Stimulated activated CD8-positive, alpha-beta memory T cell treated with anti-CD3 and anti-CD28 coated beads, Interleukin-4, amount 100 ng/mL, for 1 hour (primary cell): ENCODE data around the gene CXCR6.
A peak's percentile ranks its signal among the peaks of the same experiment; 100 is the strongest.

ENCODE experiments used
- DNase-seq, 2 donors: peaks; one replicate each; pipeline ENCODE4 v3.0.0-alpha.2; 2020; ENCODE audit warnings: low read depth in 2 of 2, low spot score in 1 of 2

Gene CXCR6

DNA sequence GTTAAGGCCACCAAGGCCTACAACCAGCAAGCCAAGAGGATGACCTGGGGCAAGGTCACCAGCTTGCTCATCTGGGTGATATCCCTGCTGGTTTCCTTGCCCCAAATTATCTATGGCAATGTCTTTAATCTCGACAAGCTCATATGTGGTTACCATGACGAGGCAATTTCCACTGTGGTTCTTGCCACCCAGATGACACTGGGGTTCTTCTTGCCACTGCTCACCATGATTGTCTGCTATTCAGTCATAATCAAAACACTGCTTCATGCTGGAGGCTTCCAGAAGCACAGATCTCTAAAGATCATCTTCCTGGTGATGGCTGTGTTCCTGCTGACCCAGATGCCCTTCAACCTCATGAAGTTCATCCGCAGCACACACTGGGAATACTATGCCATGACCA is 3.6 kb downstream of the CXCR6 start:
- no peak for DNase-seq

DNA sequence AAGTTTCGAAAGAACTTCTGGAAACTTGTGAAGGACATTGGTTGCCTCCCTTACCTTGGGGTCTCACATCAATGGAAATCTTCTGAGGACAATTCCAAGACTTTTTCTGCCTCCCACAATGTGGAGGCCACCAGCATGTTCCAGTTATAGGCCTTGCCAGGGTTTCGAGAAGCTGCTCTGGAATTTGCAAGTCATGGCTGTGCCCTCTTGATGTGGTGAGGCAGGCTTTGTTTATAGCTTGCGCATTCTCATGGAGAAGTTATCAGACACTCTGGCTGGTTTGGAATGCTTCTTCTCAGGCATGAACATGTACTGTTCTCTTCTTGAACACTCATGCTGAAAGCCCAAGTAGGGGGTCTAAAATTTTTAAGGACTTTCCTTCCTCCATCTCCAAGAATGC is 4.1 kb downstream of the CXCR6 start:
- DNase-seq, result no peak

DNA sequence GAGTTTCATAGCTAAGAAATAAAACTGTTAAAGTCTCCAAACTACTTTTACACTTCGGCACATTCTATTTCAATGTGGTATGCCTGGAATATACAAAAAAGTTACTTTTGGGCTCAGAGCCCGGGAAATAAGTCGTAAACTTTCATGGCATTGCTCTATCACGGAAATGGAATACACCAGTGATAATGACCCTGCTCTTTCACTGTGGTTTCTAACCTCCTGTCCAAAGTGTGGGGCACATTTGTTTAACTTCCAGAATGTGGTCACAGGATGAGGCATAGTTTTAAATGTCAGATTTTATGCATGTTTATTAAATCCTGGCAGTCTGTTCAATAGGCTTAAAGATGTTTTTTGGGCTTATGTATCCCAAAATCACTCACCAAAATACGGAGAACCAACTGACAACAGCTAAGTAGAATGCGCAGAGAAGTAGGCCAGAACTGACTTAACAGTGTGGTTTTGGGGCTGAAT is 5.1 kb downstream of the CXCR6 start:
- DNase-seq, result no peak

DNA sequence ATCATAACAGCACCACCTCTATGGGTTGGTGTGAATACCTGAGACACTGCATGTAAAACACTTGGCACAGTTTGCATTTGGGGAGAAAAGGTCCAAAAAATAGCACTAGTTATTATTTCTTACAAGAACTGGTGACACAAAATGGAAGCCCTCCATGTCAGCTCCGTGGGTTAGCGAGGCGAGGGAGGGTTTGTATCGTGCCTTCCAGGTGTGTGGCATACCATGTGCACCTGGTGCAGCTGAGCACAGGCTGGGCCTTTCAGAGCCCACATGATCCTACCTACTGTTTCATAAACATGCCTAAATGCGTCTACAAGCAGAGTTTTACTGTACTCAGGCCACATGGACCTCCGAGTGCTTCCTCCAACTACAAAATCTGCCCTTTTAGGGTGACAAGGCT is 5.6 kb downstream of the CXCR6 start:
- no peak for DNase-seq

DNA sequence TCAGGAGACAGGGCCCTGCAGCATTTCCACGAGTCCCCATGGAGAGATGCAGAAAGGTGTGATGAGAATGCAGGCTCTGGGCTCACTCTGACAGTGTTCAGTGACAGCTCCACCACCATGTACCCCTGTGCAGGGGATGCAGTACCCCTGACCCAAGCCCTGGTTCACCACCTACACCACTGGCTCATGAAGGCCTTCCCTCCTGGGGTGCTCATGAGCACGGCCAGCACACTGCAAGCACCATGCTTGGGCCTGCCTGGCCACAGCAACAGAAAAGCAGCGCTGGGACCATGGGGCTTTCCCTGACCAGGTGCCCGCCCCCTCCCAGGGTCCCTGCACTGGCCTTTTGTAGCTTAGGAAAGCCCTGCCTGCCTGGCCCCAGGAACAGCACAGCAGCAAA is 6.2 kb downstream of the CXCR6 start:
- no peak for DNase-seq

DNA sequence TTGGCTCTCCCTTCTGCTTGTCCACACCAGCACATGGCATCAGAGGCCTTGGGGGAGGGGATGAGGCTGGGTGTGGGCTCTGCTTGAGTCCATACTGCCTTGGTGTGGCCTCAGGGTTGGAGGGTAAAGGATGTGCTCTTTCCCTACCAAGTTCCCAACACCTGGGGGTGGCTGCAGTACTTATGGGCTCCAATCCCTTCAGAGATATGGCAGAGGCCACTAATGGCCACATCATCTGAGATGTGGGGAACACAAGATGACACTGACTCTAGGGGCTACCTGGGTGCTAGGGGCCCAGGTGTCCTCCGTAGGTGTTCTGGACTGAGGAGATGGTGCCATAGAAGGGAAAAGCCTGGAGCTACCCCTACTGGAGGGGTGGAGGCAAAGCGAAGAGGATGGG is 6.9 kb downstream of the CXCR6 start:
- DNase-seq, result no peak

DNA sequence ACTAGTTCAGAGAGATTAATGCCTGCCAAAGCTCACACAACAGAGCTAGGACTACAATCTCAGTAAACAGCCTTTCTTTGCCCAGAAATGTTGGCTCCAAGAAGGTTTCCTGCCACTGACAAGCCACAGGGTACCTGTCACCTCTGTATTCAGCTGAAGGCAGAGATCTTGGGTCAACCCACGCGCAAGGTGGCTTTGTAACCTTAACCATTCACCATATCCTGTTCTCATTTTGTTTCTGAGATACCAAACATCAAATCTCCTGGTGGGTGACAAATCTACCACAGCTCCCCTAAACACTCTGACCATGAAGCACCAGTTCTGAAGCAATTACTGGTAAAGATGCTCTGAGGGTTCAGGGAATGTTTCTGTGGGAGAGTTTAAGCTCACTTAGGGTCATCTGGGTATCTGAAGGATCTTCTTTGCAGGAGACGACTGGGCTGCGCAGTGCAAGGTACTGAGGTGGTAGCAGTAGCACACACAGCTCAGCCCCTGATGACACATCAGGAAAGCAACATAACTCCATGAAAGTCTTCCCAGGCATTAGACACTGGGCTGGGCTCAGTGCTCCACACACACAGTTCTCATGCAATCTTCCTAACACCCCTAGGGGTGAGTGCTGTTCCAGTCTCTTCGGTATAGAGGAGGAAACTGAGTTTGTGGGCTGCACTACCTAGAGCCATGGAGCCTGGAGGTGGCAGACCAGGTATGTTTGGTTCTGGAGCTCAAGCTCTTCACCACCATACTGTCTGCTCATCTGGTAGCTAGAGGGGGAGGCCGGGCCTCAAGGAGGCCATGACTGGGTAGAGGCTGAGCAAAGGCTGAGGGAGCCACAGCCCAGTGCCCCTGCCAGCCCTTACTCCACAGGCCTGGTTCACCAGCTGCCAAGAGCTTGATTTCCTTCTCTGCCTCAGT is 7.7 kb downstream of the CXCR6 start:
- DNase-seq, result peak in 1 of 2 donors; percentile 16

DNA sequence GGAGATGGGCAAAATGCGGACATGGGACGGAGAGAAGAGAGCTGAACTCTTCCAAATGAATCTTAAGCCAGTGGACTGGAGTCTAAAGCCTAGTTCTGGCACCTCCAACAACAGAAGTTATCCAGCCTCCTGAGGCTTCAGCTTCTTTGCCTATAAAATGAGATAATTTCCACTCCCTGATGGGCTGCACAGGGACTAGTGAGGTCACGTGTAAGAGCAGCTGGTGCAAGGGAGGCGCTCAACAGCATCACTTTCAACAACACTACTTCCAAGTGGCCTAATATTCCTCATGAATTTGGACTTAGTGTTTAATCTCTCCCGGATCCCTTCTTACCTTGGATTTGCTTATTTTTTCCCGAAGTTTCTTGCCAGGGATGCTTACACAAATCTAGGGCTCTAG is 8.7 kb downstream of the CXCR6 start:
- DNase-seq, result no peak

DNA sequence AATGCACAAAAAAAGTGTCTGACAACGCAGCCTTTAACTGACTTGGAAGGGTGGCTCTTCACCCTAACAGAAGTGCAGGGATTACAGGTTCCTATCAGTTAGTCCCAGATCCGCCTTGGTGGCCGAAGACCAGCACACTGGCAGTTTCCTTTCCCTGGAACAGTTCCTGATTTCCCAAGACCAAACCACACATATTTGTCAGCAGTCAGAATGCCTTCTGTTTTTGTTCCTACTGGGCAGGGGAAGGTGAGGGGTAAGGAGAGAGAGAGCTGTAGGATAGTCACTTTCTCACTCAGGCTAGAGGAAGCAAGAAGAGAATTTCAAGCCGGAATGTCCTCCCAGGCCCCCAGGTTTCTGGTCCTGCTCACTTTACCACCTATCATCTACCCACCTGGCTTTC is 9.2 kb downstream of the CXCR6 start:
- no peak for DNase-seq

DNA sequence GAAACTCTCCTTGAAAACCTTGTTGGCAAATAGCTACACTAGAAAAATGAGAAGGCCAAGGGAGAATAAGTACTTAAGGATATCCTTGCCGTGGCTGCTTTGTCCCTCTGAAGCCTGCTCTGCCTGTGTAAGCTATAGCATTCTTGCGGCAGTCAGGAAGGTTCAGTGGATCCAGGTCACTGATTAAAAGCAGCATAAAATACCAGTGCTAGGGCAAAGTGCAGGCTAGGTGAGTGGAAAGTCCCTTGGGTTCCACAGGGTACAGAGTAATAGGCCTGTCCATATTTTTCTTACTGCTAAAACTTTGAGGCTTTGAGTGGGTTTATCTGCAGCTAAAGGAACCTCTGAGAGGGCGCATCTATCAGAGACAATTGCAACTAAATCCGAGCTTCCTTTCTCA is 10.3 kb downstream of the CXCR6 start:
- DNase-seq, result no peak

DNA sequence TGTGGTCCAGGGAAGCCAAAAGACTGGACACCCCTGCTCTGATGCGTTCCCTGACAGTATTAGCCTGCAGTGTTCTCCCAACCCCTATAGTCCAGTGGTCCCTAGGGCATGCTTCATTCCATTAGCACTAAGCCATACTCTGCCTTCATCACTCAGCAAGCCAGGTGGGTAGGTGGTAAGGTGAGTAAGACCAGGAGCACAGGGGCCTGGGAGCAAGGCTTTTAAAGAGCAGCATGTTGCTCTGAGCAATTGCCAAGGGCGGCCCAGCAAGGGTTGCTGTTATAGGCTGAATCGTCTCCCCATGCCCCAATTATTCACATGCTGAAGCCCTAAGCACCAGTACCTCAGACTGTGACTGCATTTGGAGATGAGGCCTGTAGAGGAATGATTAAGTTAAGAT is 11.0 kb downstream of the CXCR6 start:
- no peak for DNase-seq

DNA sequence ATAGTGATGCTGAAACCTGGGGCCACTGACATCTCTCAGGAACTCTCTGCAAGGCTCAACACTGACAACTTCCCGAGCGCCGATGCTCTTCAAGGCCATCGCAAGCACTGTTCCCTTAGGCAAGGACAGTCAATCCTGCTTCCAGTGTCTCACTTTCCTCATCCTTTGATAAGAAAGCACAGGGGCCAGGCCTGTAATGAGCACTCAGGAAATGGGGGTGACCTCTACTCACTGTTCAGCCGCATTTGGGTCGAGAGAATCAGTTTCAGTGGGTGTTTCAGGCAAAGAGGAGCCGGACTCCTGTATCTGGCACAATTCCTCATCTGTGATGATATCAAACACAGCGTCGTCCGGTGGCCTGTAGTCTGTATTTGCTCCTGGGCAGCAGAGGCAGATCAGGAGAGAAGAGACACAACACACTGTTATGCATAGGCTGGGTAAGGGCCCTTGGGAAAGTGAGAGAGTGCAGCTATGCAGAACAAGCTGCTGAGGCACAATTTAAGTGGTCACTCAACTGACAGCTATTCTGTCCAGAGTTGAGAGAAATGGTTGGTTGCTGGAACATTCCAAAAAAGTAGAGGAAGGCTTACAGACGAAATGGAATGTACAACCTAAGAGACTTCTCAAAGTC is 11.9 kb downstream of the CXCR6 start:
- DNase-seq, result no peak

DNA sequence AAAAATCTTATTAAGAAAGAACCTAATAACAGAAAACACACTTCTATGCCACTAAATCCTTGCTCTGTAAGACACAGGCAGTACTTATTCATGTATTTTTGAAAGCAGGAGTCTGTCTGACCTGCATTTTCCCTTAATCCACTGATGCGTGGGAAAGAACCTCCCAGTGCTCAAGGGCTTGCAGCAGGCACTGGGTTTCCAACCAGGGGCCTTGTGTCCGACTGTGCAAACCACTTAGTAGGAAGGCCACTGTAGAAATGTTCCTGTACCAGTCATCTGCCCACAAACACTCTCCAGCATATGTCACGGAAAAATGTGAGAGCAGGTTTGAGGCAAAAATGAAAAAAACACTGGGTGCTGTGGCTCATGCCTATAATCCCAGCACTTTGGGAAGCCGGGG is 12.4 kb downstream of the CXCR6 start:
- DNase-seq, result no peak

DNA sequence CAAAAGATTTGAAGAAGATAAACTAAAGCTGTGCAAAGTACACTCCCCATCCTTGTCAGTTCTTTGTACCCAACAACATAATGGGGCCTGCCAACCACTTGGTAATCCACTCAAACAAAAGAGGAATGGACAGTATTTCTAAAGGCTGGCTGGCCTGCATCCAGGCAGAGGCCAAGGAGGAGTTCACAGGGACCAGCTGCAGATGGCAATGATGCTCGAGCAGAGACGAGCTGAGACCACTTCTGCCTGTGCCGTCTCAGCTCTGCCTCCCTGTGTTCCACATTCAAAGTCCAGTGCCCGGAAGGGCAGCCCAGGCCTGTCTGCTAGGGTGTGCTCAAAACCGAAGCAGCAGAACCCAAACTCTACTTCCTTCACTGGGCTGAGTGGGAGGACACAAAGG is 14.3 kb downstream of the CXCR6 start:
- no peak for DNase-seq

DNA sequence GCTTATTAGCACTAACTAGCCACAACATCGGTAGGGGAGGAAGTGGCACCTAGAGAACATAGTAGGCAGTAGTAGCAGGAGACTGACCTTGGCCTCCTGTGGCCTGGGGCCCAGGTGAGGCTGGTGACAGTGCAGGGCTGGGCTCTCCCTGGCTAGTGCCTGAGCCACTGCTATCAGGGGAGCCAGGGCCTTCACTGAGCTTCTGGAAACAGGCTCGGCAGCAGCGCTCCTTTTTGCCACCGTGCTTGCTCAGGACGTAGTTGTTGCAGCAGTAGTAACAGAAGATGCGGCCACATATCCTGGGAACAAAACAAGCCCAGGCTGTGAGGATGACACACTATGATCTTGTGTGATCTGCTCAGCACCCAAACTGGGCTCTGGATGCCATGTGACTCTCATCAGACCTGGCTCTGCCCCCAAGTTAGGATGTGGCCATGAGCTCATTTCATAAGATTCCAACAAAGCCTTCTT is 15.1 kb downstream of the CXCR6 start:
- DNase-seq, result no peak

DNA sequence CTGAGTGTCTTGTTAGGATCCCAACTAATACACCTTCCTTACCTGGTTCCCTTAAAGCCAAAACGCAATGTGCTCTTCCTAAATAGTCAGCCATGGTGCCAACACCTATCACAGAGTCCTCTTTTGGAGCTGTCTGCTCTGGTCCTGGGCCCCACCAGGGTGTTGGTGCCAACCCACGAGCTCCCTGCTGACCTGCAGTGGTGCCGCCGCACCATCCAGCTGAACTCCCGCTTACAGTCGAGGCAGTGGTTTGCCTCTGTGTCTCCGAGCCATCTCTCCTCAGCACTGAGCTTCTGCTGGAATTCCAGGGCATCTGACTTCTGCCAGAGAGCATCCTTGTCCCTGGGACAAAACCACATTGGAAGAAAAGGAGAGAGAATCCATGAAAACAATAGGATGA is 15.9 kb downstream of the CXCR6 start:
- DNase-seq, result no peak

DNA sequence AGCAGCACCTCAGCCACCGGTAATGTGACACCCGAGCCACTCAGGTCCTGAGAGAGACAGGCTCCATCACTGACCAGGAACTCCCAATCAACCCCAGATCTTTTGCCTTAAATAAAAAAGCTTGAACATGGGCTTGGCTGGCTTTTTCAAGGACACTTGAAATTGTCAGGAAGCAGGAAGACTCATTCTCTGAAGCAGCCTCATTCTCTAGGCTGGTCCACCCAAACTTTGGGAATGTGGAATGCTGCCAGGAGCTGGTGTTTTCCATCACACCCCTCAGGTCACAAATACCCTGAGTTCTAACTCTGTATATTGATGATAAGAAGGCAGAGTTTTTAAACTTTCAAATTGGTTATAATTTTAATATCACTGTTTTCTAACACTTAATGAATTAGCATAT is 17.0 kb downstream of the CXCR6 start:
- no peak for DNase-seq

DNA sequence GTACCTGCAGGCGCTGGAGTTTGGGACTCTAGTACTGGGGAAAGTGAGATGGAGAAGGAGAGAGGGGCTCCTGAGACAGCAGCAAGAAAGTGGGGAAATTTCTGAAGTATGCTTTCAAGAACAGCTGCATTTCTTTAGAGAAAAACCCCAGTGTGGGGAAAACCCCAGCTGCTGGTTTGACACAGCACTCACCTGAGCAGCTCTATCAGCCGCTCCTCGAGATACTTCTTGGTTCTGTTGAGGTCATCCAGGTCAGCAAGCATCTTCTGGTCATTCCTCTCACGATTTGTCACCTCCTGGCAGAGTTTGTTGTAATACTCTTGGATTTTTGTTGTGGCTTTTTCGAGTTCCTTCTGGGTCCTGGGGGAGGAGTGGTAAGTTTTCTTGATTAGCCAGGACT is 18.8 kb downstream of the CXCR6 start:
- DNase-seq, result no peak

DNA sequence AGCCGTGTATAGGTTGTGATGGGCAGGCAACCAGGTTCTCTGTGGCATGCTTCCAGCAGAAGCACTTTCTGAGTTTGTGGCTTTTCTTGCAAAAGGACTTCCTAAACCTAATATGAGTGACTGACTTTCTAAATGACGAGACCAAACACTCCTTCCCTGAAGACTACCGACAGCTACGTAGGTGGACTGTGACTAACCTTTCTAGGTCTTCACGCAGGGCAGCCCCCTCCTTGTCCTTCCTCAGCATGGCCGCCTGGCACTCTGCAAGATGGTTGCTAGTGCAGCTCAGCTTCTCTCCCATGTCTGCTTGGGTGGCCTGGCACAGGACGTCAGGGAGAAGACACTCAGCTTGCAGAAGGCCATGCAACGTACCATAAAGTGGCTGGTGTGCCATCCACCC is 20.9 kb downstream of the CXCR6 start:
- no peak for DNase-seq

DNA sequence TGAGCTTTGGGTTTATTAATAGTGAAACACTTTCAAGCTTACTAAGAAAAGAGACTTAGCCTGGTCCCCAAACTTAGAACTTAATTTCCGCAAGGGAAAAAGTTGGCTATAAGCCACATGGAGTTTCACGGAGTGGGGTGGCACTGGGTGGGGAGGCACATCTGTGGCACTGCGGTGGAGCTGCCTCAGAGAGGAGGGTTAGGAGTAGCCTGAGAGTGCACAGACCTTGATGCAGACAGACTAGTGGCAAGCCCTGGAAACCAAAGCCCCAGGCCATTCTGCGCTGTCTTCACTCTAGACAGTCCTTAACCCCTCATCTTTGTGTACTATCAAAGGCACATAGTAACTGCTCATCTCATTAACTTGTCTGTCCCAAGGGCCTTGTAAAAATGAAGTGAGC is 22.0 kb downstream of the CXCR6 start:
- DNase-seq, result no peak

DNA sequence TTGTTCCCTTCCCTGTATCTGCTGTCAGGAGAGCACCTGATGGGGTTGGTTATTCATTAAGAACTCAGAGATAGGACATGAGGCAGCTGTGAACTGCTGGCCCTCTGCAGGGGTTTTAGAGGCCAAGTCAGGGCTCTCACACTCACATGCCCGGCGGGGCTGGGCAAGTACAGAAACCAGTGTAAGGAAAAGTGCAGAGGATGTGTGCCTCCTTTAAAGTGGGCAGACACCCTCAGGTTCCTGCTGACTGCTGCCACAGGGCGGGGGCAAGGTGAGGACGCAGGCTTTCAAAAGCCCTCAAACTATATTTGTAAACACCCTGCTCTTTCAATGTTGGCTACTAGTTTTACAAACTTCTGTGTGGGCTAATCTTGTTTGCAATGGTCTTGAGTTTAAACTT is 22.4 kb downstream of the CXCR6 start:
- DNase-seq, result no peak

DNA sequence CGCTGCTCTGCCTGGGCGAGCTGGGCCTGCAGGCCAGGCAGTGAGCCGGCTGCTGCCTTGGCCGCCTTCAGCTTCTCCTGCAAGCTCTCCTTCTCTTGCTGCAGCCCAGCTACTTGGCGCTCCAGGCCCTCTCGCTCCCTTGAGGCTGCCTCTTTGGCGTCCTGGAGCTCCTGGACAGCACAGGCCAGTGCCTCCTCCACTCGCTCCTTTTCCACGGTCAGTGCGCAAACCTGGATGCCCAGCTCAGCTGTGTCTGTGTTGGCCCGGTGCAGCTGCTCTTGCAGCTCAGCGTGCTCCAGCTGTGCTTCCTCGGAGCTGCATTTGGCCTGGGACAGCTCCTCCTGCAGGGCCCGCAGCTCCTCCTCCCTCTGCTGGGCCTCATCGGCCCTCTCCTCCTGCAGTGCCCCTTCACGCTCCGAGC is 23.1 kb downstream of the CXCR6 start:
- no peak for DNase-seq
